Body of pancreas (tissue), 4 donors: Measurements from ENCODE around the gene MOV10L1.

Source experiments
- CTCF ChIP-seq, 7 experiments: fragments of 450-650 bp in 4 of 7; fragments of 200-600 bp in 3 of 7; sonication (generic) in 3 of 7; IDR thresholded peaks; one replicate each; pipeline ENCODE4 v1.5.1; 2016 to 2019; ENCODE audit warnings: antibody characterized with exemption in 7 of 7
- POLR2A ChIP-seq, 3 donors: fragments of 450-650 bp; IDR thresholded peaks; one replicate each; pipeline ENCODE4 v1.6.1; 2016; ENCODE audit warnings: antibody characterized with exemption in 3 of 3, mild to moderate bottlenecking in 2 of 3

GRCh38 chr22:50081426-50082196, 8.2 kb upstream of the MOV10L1 start:
- TF ChIP-seq CTCF (IDR thresholded peaks at IDR 0.05) = no peak
- TF ChIP-seq POLR2A (IDR thresholded peaks at IDR 0.05) = no peak
